WERI-Rb-1 (cell line): ENCODE data around the gene GTF3C2.
A peak's percentile ranks its signal among the peaks of the same experiment; 100 is the strongest.

Experiments
- DNase-seq: peaks from one replicate; pipeline ENCODE4 v3.0.0-alpha.2; 2020
- H3K27ac ChIP-seq: fragments of 250-450 bp; sonication (Bioruptor Pico); 2 replicates; pipeline ENCODE4 v1.5.1; 2020; ENCODE audit warnings: mild to moderate bottlenecking, moderate library complexity
- H3K27me3 ChIP-seq: fragments of 250-450 bp; sonication (Bioruptor Pico); 2 replicates; pipeline ENCODE4 v1.5.1; 2021; ENCODE audit warnings: mild to moderate bottlenecking, low read depth, moderate library complexity; ENCODE audit not compliant: insufficient read depth, severe bottlenecking
- H3K36me3 ChIP-seq: fragments of 250-450 bp; sonication (Bioruptor Pico); 2 replicates; pipeline ENCODE4 v1.5.1; 2020; ENCODE audit warnings: mild to moderate bottlenecking, moderate library complexity
- H3K4me3 ChIP-seq: 2 replicates; pipeline ENCODE4 v1.5.1; 2011; ENCODE audit warnings: low read depth, mild to moderate bottlenecking, control low read depth, low read length
- H3K9me3 ChIP-seq: fragments of 250-450 bp; sonication (Bioruptor Pico); 2 replicates; pipeline ENCODE4 v1.5.1; 2021; ENCODE audit warnings: mild to moderate bottlenecking, moderate library complexity; ENCODE audit not compliant: severe bottlenecking
- CTCF ChIP-seq: IDR thresholded peaks from 2 replicates; pipeline ENCODE4 v1.5.1; 2011; ENCODE audit warnings: low read depth, mild to moderate bottlenecking, control low read depth, inconsistent platforms, low read length

Gene GTF3C2

GRCh38 chr2:27378096-27378808, 21.7 kb upstream of the GTF3C2 start:
- Histone ChIP-seq H3K27ac (no peak overlapping the region), H3K9me3 (no peaks in the 10 kb centered on the region), H3K4me3 (no peak overlapping the region), H3K36me3 (peaks cover 87% of the 10 kb centered on the region), H3K27me3 (no peaks in the 10 kb centered on the region)
- peak; percentile 37 for DNase-seq
- TF ChIP-seq CTCF: peak; percentile 41

GRCh38 chr2:27377618-27378095, 21.1 kb upstream of the GTF3C2 start:
- H3K4me3 ChIP-seq: no peak overlapping the region
- no peak overlapping the region for H3K27ac ChIP-seq
- H3K36me3 ChIP-seq: peaks cover 87% of the 10 kb centered on the region
- no peak for TF ChIP-seq CTCF
- DNase-seq: no peak
- no peaks in the 10 kb centered on the region for H3K9me3 ChIP-seq
- H3K27me3 ChIP-seq: no peaks in the 10 kb centered on the region

- TF ChIP-seq CTCF: no peak
- no peaks in the 10 kb centered on the region for H3K27me3 ChIP-seq
- no peak overlapping the region for H3K27ac ChIP-seq
- peaks cover 87% of the 10 kb centered on the region for H3K36me3 ChIP-seq
- no peaks in the 10 kb centered on the region for H3K9me3 ChIP-seq
- no peak for DNase-seq
- H3K4me3 ChIP-seq: no peak overlapping the region
Observed at GRCh38 chr2:27376866-27377617, 20.5 kb upstream of the GTF3C2 start.

GRCh38 chr2:27376151-27376865, 19.7 kb upstream of the GTF3C2 start:
- no peaks in the 10 kb centered on the region for H3K27me3 ChIP-seq
- H3K9me3 ChIP-seq: no peaks in the 10 kb centered on the region
- no peak for TF ChIP-seq CTCF
- H3K4me3 ChIP-seq: no peak overlapping the region
- H3K36me3 ChIP-seq: peaks cover 85% of the 10 kb centered on the region
- no peak for DNase-seq
- H3K27ac ChIP-seq: no peak overlapping the region

- H3K9me3 ChIP-seq: no peaks in the 10 kb centered on the region
- DNase-seq: no peak
- H3K27me3 ChIP-seq: no peaks in the 10 kb centered on the region
- peaks cover 82% of the 10 kb centered on the region for H3K36me3 ChIP-seq
- H3K4me3 ChIP-seq: no peak overlapping the region
- TF ChIP-seq CTCF: no peak
- no peak overlapping the region for H3K27ac ChIP-seq
Observed at GRCh38 chr2:27375513-27376099, 19.0 kb upstream of the GTF3C2 start.
